ENCODE results near the gene CDK15.
"Not testable (repeated sequence)": the region's sequence is repeated elsewhere in the genome, so short reads cannot be mapped to it uniquely, and the experiment has no call there.

CDK15 gene

DNA sequence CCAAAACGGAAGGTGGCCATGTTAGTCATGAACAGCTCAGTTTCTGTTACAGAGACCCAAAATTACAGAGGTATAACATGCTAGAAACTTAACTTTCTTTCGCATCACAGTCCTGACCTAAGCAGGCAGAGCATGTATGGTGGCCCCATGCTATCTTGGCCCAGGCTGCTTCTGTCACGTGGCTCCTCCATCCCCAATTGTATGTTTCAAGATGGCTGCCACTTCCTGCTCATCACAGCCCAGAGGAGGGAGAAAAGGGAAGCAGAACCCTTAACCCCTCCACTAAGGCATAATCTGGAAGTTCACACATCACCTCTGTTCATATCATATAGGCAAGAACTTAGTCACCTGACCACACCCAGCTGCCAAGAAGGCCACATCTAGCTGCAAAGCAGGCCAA, 28.7 kb downstream of the CDK15 start:
- H3K4me3 ChIP-seq (ENCODE audit: low read depth, low read length) = no peak overlapping the region
- no peak overlapping the region for H3K9ac ChIP-seq (ENCODE audit: low read depth, low read length)
- no peaks in the 10 kb centered on the region for H3K36me3 ChIP-seq (ENCODE audit: control insufficient read depth, insufficient read depth, low read length)
- no peaks in the 10 kb centered on the region for H3K9me3 ChIP-seq (ENCODE audit: control insufficient read depth, insufficient read depth, low read length)
- H3K27me3 ChIP-seq (ENCODE audit: control insufficient read depth, insufficient read depth, low read length) = no peaks in the 10 kb centered on the region
- H3K4me1 ChIP-seq (ENCODE audit: control insufficient read depth, insufficient read depth, low read length) = no peaks in the 10 kb centered on the region

DNA sequence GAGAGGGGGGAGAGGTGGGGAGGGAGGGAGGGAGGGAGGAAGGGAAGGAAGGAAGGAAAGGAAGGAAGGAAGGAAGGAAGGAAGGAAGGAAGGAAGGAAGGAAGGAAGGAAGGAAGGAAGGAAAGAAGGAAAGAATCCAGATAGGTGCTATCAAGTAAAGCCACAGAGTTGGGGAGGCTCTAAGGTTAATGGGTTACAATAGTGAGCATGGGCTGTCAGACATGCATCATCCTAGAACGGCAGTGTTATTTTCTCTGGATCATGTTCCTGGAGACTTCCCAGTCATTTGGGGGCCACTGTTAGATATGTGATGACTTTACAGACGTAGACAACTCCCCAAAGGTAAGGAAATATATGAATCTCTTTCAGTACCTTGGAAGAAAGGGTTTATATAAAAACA, 31.1 kb downstream of the CDK15 start:
- Histone ChIP-seq H3K36me3 (ENCODE audit: control insufficient read depth, insufficient read depth, low read length) (no peaks in the 10 kb centered on the region), H3K27me3 (ENCODE audit: control insufficient read depth, insufficient read depth, low read length) (no peaks in the 10 kb centered on the region), H3K9me3 (ENCODE audit: control insufficient read depth, insufficient read depth, low read length) (no peaks in the 10 kb centered on the region), H3K9ac (ENCODE audit: low read depth, low read length) (no peak overlapping the region), H3K4me3 (ENCODE audit: low read depth, low read length) (no peak overlapping the region), H3K4me1 (ENCODE audit: control insufficient read depth, insufficient read depth, low read length) (peaks cover 6% of the 10 kb centered on the region)

DNA sequence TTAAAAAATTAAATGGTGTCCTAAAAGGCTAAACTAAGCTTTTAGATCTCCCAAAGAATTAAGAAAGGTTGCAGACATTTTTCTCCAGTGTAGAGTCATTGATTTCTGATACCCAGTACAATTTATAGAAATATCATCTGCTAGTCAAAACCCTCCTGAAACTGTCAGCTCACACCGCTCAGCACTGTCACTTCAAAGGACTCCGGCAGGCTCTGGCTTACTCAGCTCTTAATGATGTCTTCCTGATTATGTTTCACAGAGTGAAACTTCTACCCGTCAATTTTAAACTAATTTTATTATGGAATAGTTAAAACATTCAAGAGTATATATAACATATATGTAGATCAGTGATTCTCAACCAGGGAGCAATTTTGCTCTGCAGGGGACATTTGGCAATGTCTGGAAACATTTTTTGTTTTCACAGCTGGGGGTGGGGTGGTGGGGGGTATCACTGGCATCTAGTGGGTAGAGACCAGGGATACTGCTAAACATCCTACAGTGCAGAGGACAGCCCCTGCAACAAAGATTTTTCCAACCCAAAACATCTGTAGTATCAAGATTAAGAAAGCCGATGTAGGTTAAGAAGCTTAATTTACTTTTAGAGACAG, 31.6 kb downstream of the CDK15 start:
- H3K4me1 ChIP-seq (ENCODE audit: control insufficient read depth, insufficient read depth, low read length) = peaks cover 6% of the 10 kb centered on the region
- no peaks in the 10 kb centered on the region for H3K27me3 ChIP-seq (ENCODE audit: control insufficient read depth, insufficient read depth, low read length)
- H3K4me3 ChIP-seq (ENCODE audit: low read depth, low read length) = no peak overlapping the region
- no peaks in the 10 kb centered on the region for H3K36me3 ChIP-seq (ENCODE audit: control insufficient read depth, insufficient read depth, low read length)
- no peaks in the 10 kb centered on the region for H3K9me3 ChIP-seq (ENCODE audit: control insufficient read depth, insufficient read depth, low read length)
- H3K9ac ChIP-seq (ENCODE audit: low read depth, low read length) = no peak overlapping the region

DNA sequence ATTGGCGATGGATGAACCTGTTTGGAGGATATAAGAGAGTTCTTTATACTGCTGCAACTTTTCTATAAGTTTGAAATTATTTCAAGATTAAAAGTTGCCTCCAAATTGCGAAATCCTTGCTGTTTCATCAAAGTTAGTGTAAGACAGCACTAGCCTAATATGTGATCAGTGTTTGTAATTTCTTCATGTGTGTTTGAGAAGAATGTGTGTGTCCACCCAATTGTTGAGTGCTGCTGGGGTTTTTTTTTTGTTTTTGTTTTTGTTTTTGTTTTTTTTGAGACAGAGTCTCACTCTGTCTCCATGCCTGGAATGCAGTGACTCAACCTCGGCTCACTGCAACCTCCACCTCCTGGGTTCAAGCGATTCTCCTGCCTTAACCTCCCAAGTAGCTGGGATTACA, 33.4 kb downstream of the CDK15 start:
- no peaks in the 10 kb centered on the region for H3K36me3 ChIP-seq (ENCODE audit: control insufficient read depth, insufficient read depth, low read length)
- H3K4me1 ChIP-seq (ENCODE audit: control insufficient read depth, insufficient read depth, low read length) = peaks cover 6% of the 10 kb centered on the region
- no peaks in the 10 kb centered on the region for H3K9me3 ChIP-seq (ENCODE audit: control insufficient read depth, insufficient read depth, low read length)
- no peaks in the 10 kb centered on the region for H3K27me3 ChIP-seq (ENCODE audit: control insufficient read depth, insufficient read depth, low read length)
- no peak overlapping the region for H3K9ac ChIP-seq (ENCODE audit: low read depth, low read length)
- H3K4me3 ChIP-seq (ENCODE audit: low read depth, low read length) = no peak overlapping the region

DNA sequence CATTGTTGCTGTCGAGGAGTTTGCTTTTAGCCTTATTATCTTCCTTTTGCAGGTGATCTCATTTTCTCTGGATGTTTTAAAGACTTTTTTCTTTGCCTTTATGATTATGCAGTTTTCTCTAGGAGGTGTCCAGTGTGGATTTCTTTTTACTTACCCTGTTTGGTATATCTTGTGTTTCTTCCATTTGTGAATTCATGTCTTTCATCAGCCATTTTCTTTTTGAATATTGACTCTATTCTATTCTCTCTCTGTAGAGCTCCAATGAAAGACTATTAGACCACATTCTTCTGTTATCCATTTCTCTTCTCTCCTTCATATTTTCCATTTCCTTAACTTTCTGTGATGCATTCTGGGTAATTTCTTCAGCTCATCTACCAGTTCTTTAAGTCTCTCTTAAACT, 34.4 kb downstream of the CDK15 start:
- H3K9me3 ChIP-seq (ENCODE audit: control insufficient read depth, insufficient read depth, low read length) = no peaks in the 10 kb centered on the region
- no peak overlapping the region for H3K4me3 ChIP-seq (ENCODE audit: low read depth, low read length)
- no peak overlapping the region for H3K9ac ChIP-seq (ENCODE audit: low read depth, low read length)
- H3K36me3 ChIP-seq (ENCODE audit: control insufficient read depth, insufficient read depth, low read length) = no peaks in the 10 kb centered on the region
- no peaks in the 10 kb centered on the region for H3K27me3 ChIP-seq (ENCODE audit: control insufficient read depth, insufficient read depth, low read length)
- H3K4me1 ChIP-seq (ENCODE audit: control insufficient read depth, insufficient read depth, low read length) = peaks cover 6% of the 10 kb centered on the region

DNA sequence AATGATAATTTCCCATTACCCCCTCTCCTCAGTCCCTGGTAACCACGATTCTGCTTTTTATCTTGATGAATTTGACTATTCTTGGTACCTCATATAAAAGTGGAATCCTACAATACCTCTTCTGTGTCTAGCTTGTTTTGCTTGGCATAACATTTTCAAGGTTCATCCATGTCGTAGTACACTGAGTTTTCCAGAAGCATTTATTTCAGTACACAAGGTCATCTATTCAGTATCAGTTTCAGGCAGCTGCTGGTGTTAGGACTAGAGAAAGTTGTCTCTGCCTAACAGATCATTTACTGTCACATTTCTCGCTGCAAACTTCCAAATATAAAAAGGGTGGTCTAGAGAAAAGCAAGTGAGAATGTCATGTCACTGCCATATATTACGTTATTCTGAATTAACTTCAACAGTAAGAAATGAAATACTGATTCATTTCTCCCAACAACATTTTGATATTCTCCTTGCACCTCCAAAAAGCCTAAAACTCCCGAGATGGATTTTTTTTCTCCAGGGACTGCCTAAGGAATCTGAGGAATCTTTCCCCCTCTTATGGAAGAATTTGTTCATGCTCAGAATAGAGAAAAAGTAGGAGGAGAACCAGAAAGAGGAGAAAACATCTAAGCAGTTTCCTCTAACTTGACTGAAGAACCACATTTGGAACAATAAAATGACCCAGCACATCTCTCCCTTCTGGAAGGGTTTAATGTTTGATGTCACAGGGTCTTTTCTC, 36.0 kb downstream of the CDK15 start:
- Histone ChIP-seq H3K36me3 (ENCODE audit: control insufficient read depth, insufficient read depth, low read length) (no peaks in the 10 kb centered on the region), H3K9ac (ENCODE audit: low read depth, low read length) (no peak overlapping the region), H3K27me3 (ENCODE audit: control insufficient read depth, insufficient read depth, low read length) (no peaks in the 10 kb centered on the region), H3K9me3 (ENCODE audit: control insufficient read depth, insufficient read depth, low read length) (no peaks in the 10 kb centered on the region), H3K4me1 (ENCODE audit: control insufficient read depth, insufficient read depth, low read length) (peaks cover 6% of the 10 kb centered on the region), H3K4me3 (ENCODE audit: low read depth, low read length) (no peak overlapping the region)

DNA sequence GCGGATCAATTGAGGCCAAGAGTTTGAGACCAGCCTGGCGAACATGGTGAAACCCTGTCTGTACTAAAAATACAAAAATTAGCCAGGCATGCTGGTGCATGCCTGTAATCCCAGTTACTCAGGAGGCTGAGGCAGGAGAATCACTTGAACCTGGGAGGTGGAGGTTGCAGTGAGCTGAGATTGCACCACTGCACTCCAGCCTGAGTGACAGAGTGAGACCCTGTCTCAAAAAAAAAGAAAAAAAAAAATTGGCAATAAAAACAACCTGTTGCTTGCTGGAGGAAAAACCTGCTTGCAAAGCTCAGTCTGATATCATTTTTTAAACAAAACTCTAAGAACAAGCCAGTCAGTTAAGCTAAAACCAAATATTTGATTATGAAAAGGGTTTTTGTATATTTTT, 38.6 kb downstream of the CDK15 start:
- not testable (repeated sequence) for H3K4me3 ChIP-seq (ENCODE audit: low read depth, low read length); H3K4me1 ChIP-seq (ENCODE audit: control insufficient read depth, insufficient read depth, low read length); H3K27me3 ChIP-seq (ENCODE audit: control insufficient read depth, insufficient read depth, low read length); H3K9ac ChIP-seq (ENCODE audit: low read depth, low read length); H3K36me3 ChIP-seq (ENCODE audit: control insufficient read depth, insufficient read depth, low read length); H3K9me3 ChIP-seq (ENCODE audit: control insufficient read depth, insufficient read depth, low read length)

DNA sequence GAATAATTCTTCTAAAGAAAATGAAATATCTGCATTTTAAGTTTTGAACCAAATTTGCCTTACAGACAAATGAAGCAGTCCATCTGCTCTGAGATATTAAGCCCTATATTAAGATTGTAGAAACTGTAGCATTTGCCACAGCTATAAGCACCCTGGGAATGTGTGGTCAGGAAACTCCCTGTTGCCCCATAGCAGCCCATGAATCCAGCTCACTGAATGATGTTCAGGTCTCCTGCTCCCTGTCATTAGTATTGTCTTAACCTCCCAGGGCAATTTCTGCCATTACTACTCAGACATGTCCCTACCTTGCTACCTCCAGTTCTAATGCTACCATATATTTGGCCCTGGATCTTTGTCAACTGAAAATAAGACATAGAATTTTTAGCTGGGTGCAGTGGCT, 41.1 kb downstream of the CDK15 start:
- no peaks in the 10 kb centered on the region for H3K9me3 ChIP-seq (ENCODE audit: control insufficient read depth, insufficient read depth, low read length)
- H3K27me3 ChIP-seq (ENCODE audit: control insufficient read depth, insufficient read depth, low read length) = no peaks in the 10 kb centered on the region
- no peaks in the 10 kb centered on the region for H3K4me1 ChIP-seq (ENCODE audit: control insufficient read depth, insufficient read depth, low read length)
- H3K4me3 ChIP-seq (ENCODE audit: low read depth, low read length) = no peak overlapping the region
- H3K36me3 ChIP-seq (ENCODE audit: control insufficient read depth, insufficient read depth, low read length) = no peaks in the 10 kb centered on the region
- H3K9ac ChIP-seq (ENCODE audit: low read depth, low read length) = no peak overlapping the region

DNA sequence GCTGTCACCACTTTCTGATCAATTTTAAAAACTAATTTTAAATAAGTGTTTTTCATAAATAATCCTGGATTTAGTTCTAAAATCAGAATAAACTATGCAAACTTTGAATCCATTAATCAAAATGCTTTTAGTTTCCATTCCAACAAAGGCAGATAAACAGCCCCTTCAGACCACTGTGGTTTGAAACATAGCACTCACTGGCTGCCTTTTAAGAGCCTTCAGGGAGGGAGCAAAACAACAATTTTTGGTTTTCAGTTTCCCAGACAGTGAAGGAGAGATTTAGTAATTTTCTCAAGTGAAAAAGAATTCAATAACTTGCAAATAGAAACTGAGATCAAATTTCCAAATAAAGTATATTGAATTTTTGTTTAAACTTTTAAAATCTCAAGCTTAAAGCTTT, 46.1 kb downstream of the CDK15 start:
- Histone ChIP-seq H3K9ac (ENCODE audit: low read depth, low read length) (no peak overlapping the region), H3K36me3 (ENCODE audit: control insufficient read depth, insufficient read depth, low read length) (no peaks in the 10 kb centered on the region), H3K27me3 (ENCODE audit: control insufficient read depth, insufficient read depth, low read length) (no peaks in the 10 kb centered on the region), H3K9me3 (ENCODE audit: control insufficient read depth, insufficient read depth, low read length) (no peaks in the 10 kb centered on the region), H3K4me1 (ENCODE audit: control insufficient read depth, insufficient read depth, low read length) (peaks cover under 1% of the 10 kb centered on the region), H3K4me3 (ENCODE audit: low read depth, low read length) (no peak overlapping the region)

DNA sequence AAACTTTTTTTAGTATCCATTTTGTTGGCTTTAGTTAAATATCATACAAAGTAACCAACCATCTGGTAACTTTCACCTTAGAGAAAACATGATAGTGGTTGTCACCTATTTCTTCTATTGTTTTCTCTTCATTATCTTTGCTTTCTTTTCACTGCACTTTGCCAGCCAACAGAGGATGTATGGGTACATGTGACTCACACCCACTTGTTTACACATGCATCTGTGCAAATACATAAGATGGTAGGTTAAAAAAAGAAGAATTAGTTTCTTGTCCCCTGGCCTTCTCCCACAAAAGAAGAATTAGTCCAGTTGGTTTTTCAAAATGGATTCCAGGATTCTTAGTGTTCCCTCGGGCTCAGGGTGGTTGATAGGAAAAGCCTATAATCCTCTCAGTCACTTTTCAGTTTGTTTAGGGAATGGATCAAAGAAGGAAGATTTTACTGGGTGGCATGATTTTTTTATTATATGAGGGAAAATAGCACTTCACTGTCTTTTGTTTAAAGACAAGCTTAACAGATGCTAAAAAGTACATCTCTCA, 46.6 kb downstream of the CDK15 start:
- peaks cover 5% of the 10 kb centered on the region for H3K4me1 ChIP-seq (ENCODE audit: control insufficient read depth, insufficient read depth, low read length)
- H3K9me3 ChIP-seq (ENCODE audit: control insufficient read depth, insufficient read depth, low read length) = no peaks in the 10 kb centered on the region
- no peaks in the 10 kb centered on the region for H3K27me3 ChIP-seq (ENCODE audit: control insufficient read depth, insufficient read depth, low read length)
- no peak overlapping the region for H3K9ac ChIP-seq (ENCODE audit: low read depth, low read length)
- no peaks in the 10 kb centered on the region for H3K36me3 ChIP-seq (ENCODE audit: control insufficient read depth, insufficient read depth, low read length)
- no peak overlapping the region for H3K4me3 ChIP-seq (ENCODE audit: low read depth, low read length)

DNA sequence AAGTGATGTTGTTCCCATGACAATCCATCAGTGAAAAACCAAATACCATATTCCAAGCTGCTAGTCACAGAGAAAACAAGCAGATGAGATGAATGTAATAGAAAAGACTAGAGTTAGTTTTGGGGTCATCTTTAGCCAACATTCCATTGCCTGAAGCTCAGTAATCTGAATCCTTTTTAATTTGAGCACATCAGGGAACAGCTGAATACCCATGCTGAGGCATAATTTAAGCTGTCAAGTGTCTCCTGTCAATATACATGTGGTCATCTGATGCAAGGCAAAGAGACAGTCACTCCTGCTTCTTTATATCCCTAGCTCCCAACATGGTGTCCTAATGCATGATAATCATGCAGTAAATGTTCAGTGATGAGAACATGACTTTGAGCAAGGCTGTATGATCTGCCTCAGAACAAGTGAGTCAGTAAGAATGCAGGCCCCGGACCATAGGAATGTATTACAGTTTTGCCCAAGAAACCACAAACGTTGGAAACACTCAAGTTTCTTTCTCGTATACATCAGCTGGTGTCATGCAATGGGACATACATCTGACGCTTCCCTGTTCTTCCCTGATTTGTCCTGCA, 48.0 kb downstream of the CDK15 start:
- H3K9ac ChIP-seq (ENCODE audit: low read depth, low read length) = no peak overlapping the region
- no peaks in the 10 kb centered on the region for H3K27me3 ChIP-seq (ENCODE audit: control insufficient read depth, insufficient read depth, low read length)
- no peaks in the 10 kb centered on the region for H3K36me3 ChIP-seq (ENCODE audit: control insufficient read depth, insufficient read depth, low read length)
- no peaks in the 10 kb centered on the region for H3K9me3 ChIP-seq (ENCODE audit: control insufficient read depth, insufficient read depth, low read length)
- H3K4me3 ChIP-seq (ENCODE audit: low read depth, low read length) = no peak overlapping the region
- peaks cover 16% of the 10 kb centered on the region for H3K4me1 ChIP-seq (ENCODE audit: control insufficient read depth, insufficient read depth, low read length)

DNA sequence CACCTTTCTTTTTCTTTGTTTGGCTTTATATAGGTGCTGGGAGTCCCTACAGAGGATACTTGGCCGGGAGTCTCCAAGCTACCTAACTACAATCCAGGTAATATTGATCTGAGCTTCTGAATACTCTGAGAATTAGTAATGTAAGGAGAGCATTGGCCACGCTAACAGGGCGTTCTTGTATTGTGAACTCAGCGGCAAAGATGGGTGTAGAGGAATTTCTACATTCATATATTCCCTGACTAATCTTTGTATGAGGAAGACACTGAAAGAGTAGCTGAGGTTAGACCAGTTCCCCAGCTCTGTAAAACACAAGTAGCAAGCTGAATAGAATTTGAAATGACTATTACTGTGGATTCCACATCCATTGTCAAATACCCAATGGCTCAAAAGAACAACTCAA, 48.5 kb downstream of the CDK15 start:
- no peak overlapping the region for H3K9ac ChIP-seq (ENCODE audit: low read depth, low read length)
- no peaks in the 10 kb centered on the region for H3K27me3 ChIP-seq (ENCODE audit: control insufficient read depth, insufficient read depth, low read length)
- no peaks in the 10 kb centered on the region for H3K9me3 ChIP-seq (ENCODE audit: control insufficient read depth, insufficient read depth, low read length)
- H3K4me3 ChIP-seq (ENCODE audit: low read depth, low read length) = no peak overlapping the region
- peaks cover 21% of the 10 kb centered on the region for H3K4me1 ChIP-seq (ENCODE audit: control insufficient read depth, insufficient read depth, low read length)
- no peaks in the 10 kb centered on the region for H3K36me3 ChIP-seq (ENCODE audit: control insufficient read depth, insufficient read depth, low read length)

Measured in iPS-15b (cell line).